IgD-negative memory B cell (primary cell): ENCODE data around the gene B3GAT3. TPM values are rescaled to one million over a fixed set of nuclear protein-coding genes. Genes with fewer than 3 reads are reported as not detected.

Experiments used
- H3K27ac Mint-ChIP-seq, 3 donors: one replicate each; pipeline ENCODE4 v1.8.0; 2020 to 2022; ENCODE audit warnings: mild to moderate bottlenecking in 3 of 3, mixed read lengths in 3 of 3, moderate library complexity in 1 of 3
- H3K27me3 Mint-ChIP-seq: one replicate; pipeline ENCODE4 v1.8.0; 2021; ENCODE audit warnings: mixed read lengths
- H3K36me3 Mint-ChIP-seq: one replicate; pipeline ENCODE4 v1.8.0; 2020; ENCODE audit warnings: mild to moderate bottlenecking, mixed read lengths
- H3K4me1 Mint-ChIP-seq, 3 donors: one replicate each; pipeline ENCODE4 v1.8.0; 2020 to 2022; ENCODE audit warnings: mixed read lengths in 3 of 3, mild to moderate bottlenecking in 1 of 3
- H3K4me3 Mint-ChIP-seq, 4 donors: one replicate each; pipeline ENCODE4 v1.8.0; 2020 to 2022; ENCODE audit warnings: mild to moderate bottlenecking in 4 of 4, mixed read lengths in 4 of 4, moderate library complexity in 3 of 4
- H3K9me3 Mint-ChIP-seq, 3 donors: one replicate each; pipeline ENCODE4 v1.8.0; 2020 to 2021; ENCODE audit warnings: mixed read lengths in 3 of 3, mild to moderate bottlenecking in 1 of 3
- polyA plus RNA-seq: library from polyadenylated mRNA; unstranded; fragments of 300-500 nt; fragmentation: Illumina TruSeq; gene quantifications from one replicate; pipeline ENCODE4 v1.2.3, GENCODE V29; 2021

Gene B3GAT3
- polyA plus RNA-seq, 1 donor from 2014 or later: 36.1 TPM

DNA sequence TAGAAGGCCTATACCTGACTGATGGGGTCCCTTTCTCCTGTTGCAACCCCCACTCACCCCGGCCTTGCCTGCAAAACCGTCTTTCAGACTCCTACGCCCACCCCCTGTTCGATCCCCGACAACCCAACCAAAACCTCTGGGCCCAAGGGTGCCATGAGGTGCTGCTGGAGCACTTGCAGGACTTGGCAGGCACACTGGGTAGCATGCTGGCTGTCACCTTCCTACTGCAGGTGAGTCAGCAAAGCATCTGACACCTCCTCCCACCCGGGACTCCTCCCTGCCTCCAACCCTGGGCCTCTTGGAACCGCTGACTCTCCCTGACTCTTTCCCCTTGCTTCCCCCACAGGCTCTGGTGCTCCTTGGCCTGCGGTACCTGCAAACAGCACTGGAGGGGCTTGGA, 7.5 kb downstream of the B3GAT3 start:
- Mint-ChIP-seq H3K27me3 (no peaks in the 10 kb centered on the region), H3K27ac (peak overlapping the region in 1 of 3 donors; percentile 43), H3K9me3 (no peaks in the 10 kb centered on the region), H3K4me3 (peak overlapping the region in 3 of 4 donors; percentile 1 to 77 (median 18)), H3K4me1 (peaks cover 7 to 9% (median 8%) of the 10 kb centered on the region in 3 donors), H3K36me3 (peaks cover 2% of the 10 kb centered on the region)

DNA sequence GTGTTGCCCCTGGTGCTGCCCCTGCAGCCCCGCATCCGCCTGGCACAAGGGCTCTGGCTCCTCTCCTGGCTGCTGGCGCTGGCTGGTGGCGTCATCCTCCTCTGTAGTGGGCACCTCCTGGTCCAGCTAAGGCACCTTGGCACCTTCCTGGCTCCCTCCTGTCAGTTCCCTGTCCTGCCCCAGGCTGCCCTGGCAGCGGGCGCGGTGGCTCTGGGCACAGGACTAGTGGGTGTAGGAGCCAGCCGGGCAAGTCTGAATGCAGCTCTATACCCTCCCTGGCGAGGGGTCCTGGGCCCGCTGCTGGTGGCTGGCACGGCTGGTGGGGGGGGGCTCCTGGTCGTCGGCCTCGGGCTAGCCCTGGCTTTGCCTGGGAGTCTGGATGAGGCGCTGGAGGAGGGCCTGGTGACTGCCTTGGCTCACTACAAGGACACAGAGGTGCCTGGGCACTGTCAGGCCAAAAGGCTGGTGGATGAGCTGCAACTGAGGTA, 8.5 kb downstream of the B3GAT3 start:
- Mint-ChIP-seq H3K4me1 (peaks cover 7 to 9% (median 8%) of the 10 kb centered on the region in 3 donors), H3K4me3 (peak overlapping the region in 2 of 4 donors; percentile 57 to 77), H3K27ac (peak overlapping the region in 2 of 3 donors; percentile 90 to 92), H3K9me3 (no peaks in the 10 kb centered on the region), H3K27me3 (no peaks in the 10 kb centered on the region), H3K36me3 (peaks cover 2% of the 10 kb centered on the region)

- Mint-ChIP-seq H3K9me3 (no peaks in the 10 kb centered on the region), H3K36me3 (peaks cover 2% of the 10 kb centered on the region), H3K27ac (peak within 1 kb of the TSS; percentile 89 to 98 (median 95)), H3K4me3 (peak within 1 kb of the TSS; percentile 95 to 100 (median 96)), H3K27me3 (no peaks in the 10 kb centered on the region), H3K4me1 (peaks cover 10 to 13% (median 13%) of the 10 kb centered on the region in 3 donors)
Observed at GRCh38 chr11:62612366-62613290, 9.2 kb downstream of the B3GAT3 start, which contains the start of the genes EML3 and ROM1. Gene EML3 (minus strand): TSS chr11:62612775. CDS start chr11:62612457, 318 bp downstream. Gene ROM1 (plus strand): TSS chr11:62613257. CDS start chr11:62613282, 25 bp downstream.

GRCh38 chr11:62611705-62612365, 10.0 kb downstream of the B3GAT3 start:
- peak overlapping the region; percentile 95 to 100 (median 96) for H3K4me3 Mint-ChIP-seq
- peak overlapping the region; percentile 89 to 98 (median 95) for H3K27ac Mint-ChIP-seq
- no peaks in the 10 kb centered on the region for H3K27me3 Mint-ChIP-seq
- peaks cover 10 to 16% (median 14%) of the 10 kb centered on the region in 3 donors for H3K4me1 Mint-ChIP-seq
- H3K9me3 Mint-ChIP-seq: no peaks in the 10 kb centered on the region
- H3K36me3 Mint-ChIP-seq: peaks cover 2% of the 10 kb centered on the region

- Mint-ChIP-seq H3K4me3 (peak overlapping the region; percentile 95 to 100 (median 96)), H3K4me1 (peaks cover 10 to 17% (median 17%) of the 10 kb centered on the region in 3 donors), H3K27me3 (no peaks in the 10 kb centered on the region), H3K27ac (peak overlapping the region; percentile 89 to 98 (median 95)), H3K9me3 (no peaks in the 10 kb centered on the region), H3K36me3 (no peaks in the 10 kb centered on the region)
Observed at GRCh38 chr11:62610814-62611704, 10.7 kb downstream of the B3GAT3 start.

- H3K4me1 Mint-ChIP-seq: peaks cover 10 to 18% (median 17%) of the 10 kb centered on the region in 3 donors
- H3K4me3 Mint-ChIP-seq: peak overlapping the region; percentile 47 to 95 (median 71)
Observed at GRCh38 chr11:62610403-62610802, 11.4 kb downstream of the B3GAT3 start.

DNA sequence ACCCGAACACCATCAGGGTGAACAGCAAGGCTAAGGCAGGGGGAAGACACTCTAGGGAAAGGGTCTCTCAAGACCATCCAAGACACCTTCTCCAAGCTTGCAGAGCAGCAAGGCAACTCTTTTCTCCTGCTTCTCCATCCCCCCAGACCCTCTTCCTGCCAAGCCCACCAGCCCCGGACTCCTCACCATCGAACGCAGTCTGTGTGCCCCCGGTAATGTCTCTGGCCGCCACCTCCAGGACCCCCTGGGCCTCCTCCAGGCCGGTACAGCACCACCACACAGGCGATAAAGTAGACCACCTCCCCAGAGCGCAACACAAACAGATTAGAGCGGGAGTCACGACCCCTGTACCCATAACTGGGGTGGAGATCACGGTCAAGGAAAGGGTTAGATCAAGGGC, 13.0 kb downstream of the B3GAT3 start:
- Mint-ChIP-seq H3K27ac (peak overlapping the region in 1 of 3 donors; percentile 98), H3K27me3 (no peaks in the 10 kb centered on the region), H3K36me3 (no peaks in the 10 kb centered on the region), H3K4me3 (peak overlapping the region in 1 of 4 donors; percentile 95), H3K9me3 (no peaks in the 10 kb centered on the region), H3K4me1 (peaks cover 10 to 20% (median 19%) of the 10 kb centered on the region in 3 donors)

More at GRCh38 chr11:62610403-62610802, 11.4 kb downstream of the B3GAT3 start:
- Mint-ChIP-seq H3K36me3 (no peaks in the 10 kb centered on the region), H3K27me3 (no peaks in the 10 kb centered on the region), H3K27ac (peak overlapping the region in 2 of 3 donors; percentile 82 to 98), H3K9me3 (no peaks in the 10 kb centered on the region)

DNA sequence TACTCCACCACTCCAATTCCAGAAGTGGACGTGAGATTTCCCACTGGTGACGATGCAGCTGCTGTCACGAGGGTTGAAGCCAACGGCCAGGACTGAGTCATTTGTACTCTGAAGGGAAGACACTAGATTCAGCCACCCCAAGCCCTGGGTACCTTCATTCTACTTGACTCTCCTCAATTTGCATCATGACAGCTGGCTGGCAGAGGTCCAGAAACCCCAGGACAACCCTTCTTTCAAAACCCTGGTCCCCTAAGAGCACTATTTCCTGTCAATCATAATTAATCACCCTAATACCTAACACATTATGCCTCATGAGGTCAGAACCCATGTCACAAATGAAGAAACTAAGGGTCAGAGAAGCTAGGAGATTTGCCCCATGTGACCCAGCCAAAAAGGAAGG, 14.1 kb downstream of the B3GAT3 start:
- Mint-ChIP-seq H3K36me3 (no peaks in the 10 kb centered on the region), H3K4me1 (peaks cover 12 to 26% (median 18%) of the 10 kb centered on the region in 3 donors), H3K27ac (peak overlapping the region in 1 of 3 donors; percentile 98), H3K27me3 (no peaks in the 10 kb centered on the region), H3K9me3 (no peaks in the 10 kb centered on the region), H3K4me3 (peak overlapping the region in 1 of 4 donors; percentile 75)

DNA sequence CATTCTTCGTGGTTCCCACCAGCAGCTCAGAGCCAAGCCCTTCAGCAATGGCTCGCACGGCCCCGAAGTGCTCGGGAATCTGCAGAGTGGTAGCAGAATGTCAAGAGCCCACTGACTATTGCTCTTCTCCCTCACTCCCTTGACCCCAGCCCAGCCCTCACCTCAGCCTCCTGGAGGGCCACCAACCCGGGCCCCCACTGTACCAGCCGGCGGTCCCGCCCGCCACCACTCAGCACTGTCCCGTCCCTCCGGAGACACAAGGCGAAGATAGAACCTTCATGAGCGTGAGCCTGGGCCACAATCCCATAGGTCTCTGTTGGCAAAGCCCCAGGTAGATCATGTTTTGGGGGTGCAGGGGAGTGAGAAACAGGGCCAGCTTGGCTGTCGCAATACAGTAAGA, 15.9 kb downstream of the B3GAT3 start:
- peaks cover 4% of the 10 kb centered on the region for H3K36me3 Mint-ChIP-seq
- H3K4me1 Mint-ChIP-seq: peaks cover 13 to 29% (median 25%) of the 10 kb centered on the region in 3 donors
- H3K9me3 Mint-ChIP-seq: no peaks in the 10 kb centered on the region
- H3K27ac Mint-ChIP-seq: peak overlapping the region in 1 of 3 donors; percentile 62
- no peaks in the 10 kb centered on the region for H3K27me3 Mint-ChIP-seq
- H3K4me3 Mint-ChIP-seq: peak overlapping the region in 1 of 4 donors; percentile 45

DNA sequence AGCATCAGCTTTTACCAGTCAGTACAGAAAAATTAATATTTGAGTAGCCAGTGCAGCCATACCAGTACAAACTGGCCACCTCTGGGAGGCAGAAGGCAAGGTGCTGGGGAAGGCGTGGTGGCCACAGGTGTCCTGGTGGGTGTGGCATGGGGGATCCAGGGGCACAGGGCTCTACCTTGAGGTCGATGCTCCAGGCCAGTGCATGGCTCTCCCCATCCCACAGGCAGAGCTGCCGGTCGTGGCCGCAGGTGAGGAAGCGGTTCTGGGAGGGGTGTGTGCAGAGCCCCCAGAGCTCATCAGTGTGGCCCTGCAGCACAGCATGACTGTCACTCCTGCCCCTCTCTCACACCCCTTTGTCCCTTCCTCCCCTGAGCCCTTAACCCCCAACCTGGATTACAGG, 16.3 kb downstream of the B3GAT3 start:
- no peaks in the 10 kb centered on the region for H3K9me3 Mint-ChIP-seq
- H3K36me3 Mint-ChIP-seq: peaks cover 4% of the 10 kb centered on the region
- H3K27me3 Mint-ChIP-seq: no peaks in the 10 kb centered on the region
- peaks cover 11 to 27% (median 27%) of the 10 kb centered on the region in 3 donors for H3K4me1 Mint-ChIP-seq
- H3K27ac Mint-ChIP-seq: peak overlapping the region in 2 of 3 donors; percentile 57 to 62
- peak overlapping the region in 1 of 4 donors; percentile 14 for H3K4me3 Mint-ChIP-seq

DNA sequence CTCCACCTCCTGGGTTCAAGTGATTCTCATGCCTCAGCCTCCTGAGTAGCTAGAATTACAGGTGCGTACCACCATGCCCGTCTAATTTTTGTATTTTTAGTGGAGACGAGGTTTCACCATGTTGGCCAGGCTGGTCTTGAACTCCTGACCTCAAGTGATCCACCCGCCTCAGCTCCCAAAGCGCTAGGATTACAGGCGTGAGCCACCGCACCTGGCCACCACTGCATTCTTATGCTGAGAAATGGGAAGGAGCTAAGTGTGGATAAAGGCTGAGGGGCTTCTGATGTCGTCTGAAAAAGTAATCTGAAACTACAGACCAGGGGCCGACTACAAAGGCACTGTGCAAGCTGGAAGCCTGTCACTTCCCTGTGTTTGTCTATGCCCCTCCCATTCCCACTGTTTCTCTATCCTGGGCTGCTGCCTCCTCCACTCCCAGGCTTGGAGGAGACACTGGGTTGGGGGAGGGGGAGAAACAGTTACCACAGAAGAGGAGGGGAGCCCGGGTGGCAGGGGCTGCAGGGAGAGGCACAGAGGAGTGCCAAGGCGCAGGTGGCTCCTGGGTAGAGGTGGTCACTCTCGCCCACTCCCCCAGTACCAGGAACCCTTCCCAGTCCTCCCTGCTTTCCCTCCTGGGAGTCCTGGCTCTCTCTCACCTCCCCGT, 17.2 kb downstream of the B3GAT3 start:
- peak overlapping the region in 1 of 3 donors; percentile 54 for H3K27ac Mint-ChIP-seq
- H3K4me3 Mint-ChIP-seq: peak overlapping the region in 1 of 4 donors; percentile 65
- H3K4me1 Mint-ChIP-seq: peaks cover 19 to 34% (median 31%) of the 10 kb centered on the region in 3 donors
- peaks cover 5% of the 10 kb centered on the region for H3K36me3 Mint-ChIP-seq
- H3K9me3 Mint-ChIP-seq: no peaks in the 10 kb centered on the region
- H3K27me3 Mint-ChIP-seq: no peaks in the 10 kb centered on the region

DNA sequence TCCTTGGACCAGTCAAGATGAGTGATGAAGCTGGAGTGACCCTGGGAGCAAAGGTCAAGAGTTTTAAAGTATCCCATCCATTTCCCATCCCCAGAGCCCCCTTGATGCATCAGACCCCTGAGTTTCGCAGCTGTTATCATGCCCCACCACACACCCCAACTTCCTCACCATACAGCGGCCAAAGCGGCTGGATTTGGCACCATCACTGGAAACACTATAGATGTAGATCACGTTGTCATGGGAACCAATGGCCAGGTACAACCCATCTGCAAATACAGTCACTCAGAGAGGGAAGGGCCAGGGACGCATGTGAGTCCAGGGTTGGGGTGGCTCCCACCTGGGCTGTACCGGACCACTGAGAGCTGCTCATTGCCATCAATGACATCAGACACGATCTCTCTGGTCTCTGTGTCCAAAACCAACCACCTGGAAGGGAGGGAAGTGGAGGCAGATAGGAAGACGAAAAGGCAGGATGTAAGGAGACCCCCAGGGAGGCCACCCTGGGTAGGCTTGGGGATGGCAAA, 17.9 kb downstream of the B3GAT3 start:
- H3K27me3 Mint-ChIP-seq: no peaks in the 10 kb centered on the region
- peak overlapping the region in 3 of 4 donors; percentile 65 to 73 (median 68) for H3K4me3 Mint-ChIP-seq
- peak overlapping the region; percentile 49 to 75 (median 54) for H3K27ac Mint-ChIP-seq
- peaks cover 8% of the 10 kb centered on the region for H3K36me3 Mint-ChIP-seq
- peaks cover 0 to 3% (median 0%) of the 10 kb centered on the region in 3 donors for H3K9me3 Mint-ChIP-seq
- H3K4me1 Mint-ChIP-seq: peaks cover 25 to 39% (median 38%) of the 10 kb centered on the region in 3 donors

GRCh38 chr11:62603072-62603408, 18.7 kb downstream of the B3GAT3 start:
- peak overlapping the region in 2 of 3 donors; percentile 54 to 75 for H3K27ac Mint-ChIP-seq
- H3K4me1 Mint-ChIP-seq: peaks cover 32 to 46% (median 45%) of the 10 kb centered on the region in 3 donors
- H3K9me3 Mint-ChIP-seq: peaks cover 0 to 3% (median 0%) of the 10 kb centered on the region in 3 donors
- peak overlapping the region; percentile 65 to 76 (median 70) for H3K4me3 Mint-ChIP-seq
- H3K27me3 Mint-ChIP-seq: peaks cover 2% of the 10 kb centered on the region
- H3K36me3 Mint-ChIP-seq: peaks cover 11% of the 10 kb centered on the region
